ENCODE data around the gene LEKR1.

DNA sequence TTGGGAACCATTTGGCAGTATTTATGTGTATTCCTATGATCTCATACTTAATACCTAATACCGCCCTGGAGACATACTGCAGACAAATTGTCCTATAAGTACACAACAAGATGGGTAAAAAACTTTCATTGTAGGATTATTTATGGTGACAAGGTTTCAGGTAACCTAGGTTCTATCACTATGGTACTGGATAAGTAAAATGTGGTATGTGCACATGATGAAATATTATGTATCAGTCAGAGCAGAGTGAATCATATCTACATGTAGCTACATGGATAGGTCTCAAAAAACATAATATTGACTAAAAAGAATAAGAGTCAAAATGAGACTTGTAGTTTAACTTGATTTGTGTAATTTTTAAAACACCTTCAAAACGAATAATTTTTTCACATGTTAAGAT, 147.8 kb downstream of the LEKR1 start:
- TF ChIP-seq CTCF (IDR thresholded peaks at IDR 0.05) (no peak), ZFX (IDR thresholded peaks at IDR 0.05; ENCODE audit: borderline replicate concordance) (no peak)

Data from 22Rv1 (cell line).